HS-5 (cell line): ENCODE results near the gene KLHL25.

Experiments used
- DNase-seq: peaks from one replicate; pipeline ENCODE4 v3.0.0-alpha.2; 2012; ENCODE audit warnings: low read depth

The KLHL25 gene

GRCh38 chr15:85759376-85759775 is 35.3 kb downstream of the KLHL25 start:
- no peak for DNase-seq

DNA sequence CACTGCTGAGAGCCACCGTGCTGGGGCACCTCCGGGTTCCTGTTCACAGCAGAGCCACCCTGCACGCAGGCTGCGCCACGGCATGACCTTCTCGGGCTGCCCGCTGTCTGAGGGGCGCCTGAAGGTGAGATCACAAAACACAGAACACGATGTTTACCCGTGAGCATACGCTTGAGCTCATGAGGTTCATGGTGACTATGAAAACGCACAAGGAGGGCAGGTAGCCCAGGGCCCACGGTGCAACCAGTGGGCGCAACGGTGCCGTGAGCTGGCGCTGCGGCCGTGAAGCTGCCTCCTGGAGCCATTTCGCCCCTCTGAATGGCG is 36.1 kb downstream of the KLHL25 start:
- DNase-seq: no peak

DNA sequence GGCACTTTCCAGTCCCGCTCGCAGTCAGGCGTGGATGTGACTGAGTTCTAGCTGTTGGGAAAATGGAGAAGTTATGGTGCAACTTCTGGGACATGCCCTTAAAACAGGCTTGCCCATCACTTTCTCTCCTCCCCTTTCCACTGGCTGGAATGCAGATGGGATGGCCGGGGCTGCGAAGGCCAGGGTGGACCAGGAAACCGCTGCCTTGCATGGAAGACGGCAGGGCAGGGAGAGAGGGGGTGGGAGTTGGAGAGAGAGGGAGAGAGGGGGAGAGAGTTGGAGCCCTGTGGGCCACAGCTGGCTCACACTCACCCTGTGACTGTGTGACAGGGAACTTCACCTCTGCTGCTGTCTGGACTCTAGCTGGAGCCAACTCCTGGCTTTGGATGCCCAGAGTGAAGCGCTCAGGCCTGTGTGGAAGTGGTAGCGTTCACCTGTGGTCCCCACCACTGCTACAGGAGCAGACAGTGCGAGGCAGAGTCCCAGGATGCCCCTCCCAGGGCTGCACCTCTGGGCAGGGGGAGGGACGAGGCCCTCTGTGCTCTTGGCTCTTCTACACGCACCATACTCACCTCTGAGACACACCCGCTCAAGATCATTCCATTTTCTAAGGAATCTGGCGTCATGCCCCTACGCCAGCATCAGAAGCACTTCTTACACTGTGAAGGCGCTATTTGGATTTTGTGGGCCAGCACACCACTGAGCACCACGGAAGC is 36.6 kb downstream of the KLHL25 start:
- DNase-seq: no peak

- no peak for DNase-seq
These were observed 37.4 kb downstream of the KLHL25 start for GRCh38 chr15:85757073-85757938.

DNA sequence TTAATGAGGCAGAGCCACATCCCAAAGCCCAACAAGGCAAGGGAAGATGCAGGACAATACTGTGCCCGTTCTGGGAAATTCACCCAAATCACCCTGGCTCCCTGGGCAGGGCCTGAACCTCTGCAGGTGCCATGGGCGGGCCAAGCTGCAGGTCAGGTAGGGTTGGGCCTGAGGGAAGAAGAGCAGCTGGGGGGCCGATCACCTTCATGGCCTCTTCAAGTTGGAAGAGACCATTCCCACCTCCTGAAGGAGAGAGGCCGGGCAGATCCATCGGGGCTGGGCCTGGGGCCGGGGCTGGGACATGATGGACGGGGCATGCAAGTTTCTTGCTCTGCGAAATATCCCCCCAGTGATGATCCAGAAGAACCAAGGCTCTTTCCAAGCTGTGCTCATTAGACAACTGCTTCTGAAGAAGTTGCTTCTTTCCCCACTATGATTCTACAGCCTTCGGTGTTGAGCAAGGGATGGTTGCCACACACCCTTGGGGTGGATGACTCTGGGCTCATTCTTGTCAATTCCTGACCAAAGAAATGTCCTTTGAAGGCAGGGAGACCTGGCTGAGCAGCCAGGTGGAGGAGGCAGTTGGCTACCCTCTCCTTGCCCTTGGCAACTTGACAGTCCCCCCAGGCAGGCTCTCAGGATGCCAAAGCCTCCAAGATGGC is 38.2 kb downstream of the KLHL25 start:
- no peak for DNase-seq

- DNase-seq: no peak
These were observed 38.8 kb downstream of the KLHL25 start for GRCh38 chr15:85755942-85756341.

DNA sequence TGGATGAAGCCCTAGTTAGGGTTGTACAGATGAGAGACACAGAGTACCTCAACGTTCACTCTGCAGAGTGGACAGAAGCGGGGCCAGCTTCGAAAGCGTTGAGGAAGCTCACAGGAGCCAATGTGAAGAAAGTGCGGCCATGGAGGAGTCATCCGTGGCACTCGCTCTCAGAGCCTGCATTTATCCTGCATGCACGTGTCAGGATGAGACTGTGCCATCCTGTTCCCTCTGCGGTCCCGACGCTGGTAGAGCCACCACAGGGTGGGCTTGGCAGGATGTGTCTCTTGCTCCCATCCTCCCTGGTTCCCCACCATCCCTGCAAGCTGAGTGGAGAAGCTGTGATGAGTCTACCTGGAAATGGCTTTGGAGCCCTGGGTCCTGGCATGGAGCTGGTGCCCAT is 39.3 kb downstream of the KLHL25 start:
- DNase-seq: no peak

GRCh38 chr15:85754989-85755388 is 39.7 kb downstream of the KLHL25 start:
- no peak for DNase-seq

DNA sequence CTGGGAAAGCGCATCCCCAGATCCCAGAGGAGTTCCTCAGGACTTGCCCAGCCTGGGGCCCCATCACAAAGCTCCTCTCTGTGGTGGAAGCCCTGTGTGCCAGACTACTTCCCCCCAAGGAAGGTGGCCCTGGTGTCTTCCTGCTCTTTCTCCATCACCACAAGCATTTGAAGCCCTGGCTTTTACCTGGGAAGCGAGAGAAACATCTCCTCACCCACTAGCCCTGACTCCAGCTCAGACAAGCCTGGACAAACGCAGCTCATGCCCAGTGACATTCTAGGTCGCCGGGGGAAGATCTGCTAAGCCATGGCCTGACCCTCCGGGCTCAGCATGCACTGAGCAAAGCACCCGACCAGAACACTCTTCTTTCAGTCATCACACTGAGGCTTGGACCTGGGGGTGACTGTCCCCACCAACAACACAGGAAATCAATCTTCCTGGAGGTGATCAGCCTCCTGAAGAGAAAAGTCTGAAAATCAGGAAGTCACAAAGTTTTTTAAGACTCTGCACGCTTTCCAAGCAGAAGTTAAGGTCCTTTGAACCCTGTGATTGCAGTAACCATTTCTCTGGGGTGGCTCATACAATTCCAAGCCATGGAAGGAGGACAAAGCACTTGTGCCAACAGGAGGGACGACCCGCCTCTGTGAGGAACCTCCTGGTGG is 40.8 kb downstream of the KLHL25 start:
- no peak for DNase-seq

DNA sequence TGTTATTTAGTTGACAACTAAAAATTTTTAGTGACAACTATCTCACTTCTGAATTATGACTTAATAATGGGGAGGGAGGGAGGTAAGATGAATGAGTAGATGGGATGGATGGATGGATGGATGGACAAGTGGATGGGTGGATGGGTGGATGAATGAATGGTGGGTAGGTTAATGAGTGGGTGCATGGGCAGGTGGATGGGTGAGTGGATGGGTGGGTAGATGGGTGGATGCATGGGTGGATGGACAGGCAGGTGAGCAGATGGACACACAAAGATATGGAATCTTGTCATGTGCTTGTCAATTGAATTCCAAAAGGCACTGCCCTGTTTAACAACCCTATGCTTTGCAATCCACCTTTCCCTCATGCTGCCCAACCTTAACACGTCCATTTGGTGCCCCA is 41.5 kb downstream of the KLHL25 start:
- no peak for DNase-seq

GRCh38 chr15:85752491-85752961 is 42.2 kb downstream of the KLHL25 start:
- no peak for DNase-seq

DNA sequence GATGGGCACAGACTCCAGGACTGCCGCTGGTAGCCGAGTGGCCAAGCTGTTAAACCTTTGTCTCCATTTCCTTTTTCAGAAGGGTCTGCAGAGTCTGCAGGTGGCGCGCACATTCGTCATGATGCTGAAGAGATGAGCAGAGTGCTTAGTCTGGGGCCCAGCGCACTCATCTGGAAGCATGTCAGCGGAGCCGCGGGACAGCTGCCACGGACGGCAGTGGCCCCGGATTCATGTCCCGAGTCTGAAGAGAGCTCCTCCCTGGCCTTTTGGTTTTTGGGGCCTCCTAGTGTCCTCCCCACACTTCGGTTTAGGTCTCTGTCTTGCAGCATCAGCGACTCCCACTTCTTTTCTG is 42.6 kb downstream of the KLHL25 start:
- no peak for DNase-seq

GRCh38 chr15:85751291-85752123 is 43.2 kb downstream of the KLHL25 start:
- DNase-seq: no peak

- no peak for DNase-seq
These were observed 44.1 kb downstream of the KLHL25 start for GRCh38 chr15:85750319-85751290.

DNA sequence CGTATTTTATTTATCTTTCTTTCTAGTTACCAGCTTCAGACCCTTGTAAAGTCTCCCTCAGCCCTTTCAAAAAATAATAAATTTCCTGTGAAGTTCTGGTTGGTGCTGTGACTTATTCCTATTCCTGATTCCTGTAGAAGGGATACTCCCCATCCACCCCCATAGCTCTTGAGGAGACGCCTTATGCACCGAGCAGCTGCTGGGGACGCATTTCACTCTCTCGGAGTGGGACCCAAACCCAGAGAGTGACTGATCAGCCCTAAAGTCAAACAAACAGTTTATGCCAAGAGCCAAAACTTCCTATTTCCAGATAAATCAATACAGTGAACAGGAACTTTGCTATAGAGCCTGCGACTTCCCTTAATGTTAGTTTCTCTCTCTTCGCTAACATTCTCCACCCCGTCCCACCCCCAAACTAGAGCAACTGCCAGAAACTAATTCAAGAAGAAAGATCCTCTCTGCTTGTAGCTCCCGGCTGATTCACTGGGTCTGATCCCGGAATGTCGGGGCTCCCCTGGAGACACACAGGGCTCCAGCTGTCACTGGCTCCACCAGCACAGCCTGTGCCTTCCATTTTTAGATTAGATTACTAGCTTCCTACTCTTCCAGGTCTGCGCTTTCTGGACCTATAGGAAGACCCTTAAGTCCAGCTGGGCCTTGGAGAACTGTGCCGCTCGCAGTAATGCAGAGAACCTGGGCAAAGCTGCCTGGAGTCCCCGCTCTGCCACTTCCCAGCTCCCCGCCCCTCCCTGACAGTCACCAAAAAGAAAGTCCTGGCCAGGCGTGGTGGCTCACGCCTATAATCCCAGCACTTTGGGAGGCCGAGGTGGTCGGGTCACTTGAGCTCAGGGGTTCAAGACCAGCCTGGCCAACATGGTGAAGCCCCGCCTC is 45.2 kb downstream of the KLHL25 start:
- DNase-seq: no peak

DNA sequence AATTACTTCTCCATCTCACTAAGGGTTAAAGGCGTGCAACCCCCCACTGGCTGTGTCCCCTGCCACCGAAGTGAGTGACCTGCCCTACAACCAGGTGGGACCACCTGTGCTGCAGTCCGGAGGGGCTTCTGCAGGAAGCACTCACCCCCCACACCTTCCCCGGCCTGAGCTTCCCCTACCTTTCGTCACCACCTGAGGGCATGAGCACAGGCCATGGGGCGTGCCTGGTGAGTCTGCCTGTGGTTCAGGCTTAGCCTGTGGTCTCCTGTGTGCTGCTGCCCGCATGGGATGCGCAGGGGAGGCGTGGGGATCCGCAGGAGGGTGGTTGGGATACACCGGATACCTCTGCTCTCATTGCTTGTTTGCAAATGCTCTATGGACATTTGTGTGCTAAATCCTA is 46.0 kb downstream of the KLHL25 start:
- DNase-seq: no peak

GRCh38 chr15:85748176-85748575 is 46.5 kb downstream of the KLHL25 start:
- DNase-seq: no peak

- DNase-seq: no peak
These were observed 48.1 kb downstream of the KLHL25 start for GRCh38 chr15:85746641-85747040.

- DNase-seq: no peak
These were observed 49.1 kb downstream of the KLHL25 start for GRCh38 chr15:85745525-85746150.
